Endothelial cell (in vitro differentiated cells): ENCODE data around the gene MALT1. TPM values are rescaled to one million over a fixed set of nuclear protein-coding genes. Genes with fewer than 3 reads are reported as not detected.
"Not testable (repeated sequence)": the region's sequence is repeated elsewhere in the genome, so short reads cannot be mapped to it uniquely, and the experiment has no call there.

Experiments
- DNase-seq: peaks from one replicate; pipeline ENCODE4 v3.0.0; 2021; ENCODE audit warnings: low spot score
- H3K27ac Mint-ChIP-seq: one replicate; pipeline ENCODE4 v1.8.0; 2021; ENCODE audit warnings: mixed read lengths, inconsistent platforms; ENCODE audit not compliant: unreplicated experiment
- H3K27me3 Mint-ChIP-seq: one replicate; pipeline ENCODE4 v1.8.0; 2021; ENCODE audit warnings: mild to moderate bottlenecking, moderate library complexity, mixed read lengths, inconsistent platforms; ENCODE audit not compliant: unreplicated experiment
- H3K36me3 Mint-ChIP-seq: one replicate; pipeline ENCODE4 v1.8.0; 2021; ENCODE audit warnings: mild to moderate bottlenecking, low read depth, mixed read lengths, inconsistent platforms; ENCODE audit not compliant: unreplicated experiment
- H3K4me1 Mint-ChIP-seq: one replicate; pipeline ENCODE4 v1.8.0; 2021; ENCODE audit warnings: mild to moderate bottlenecking, mixed read lengths, inconsistent platforms; ENCODE audit not compliant: unreplicated experiment
- H3K4me3 Mint-ChIP-seq: one replicate; pipeline ENCODE4 v1.8.0; 2021; ENCODE audit warnings: mild to moderate bottlenecking, mixed read lengths, inconsistent platforms; ENCODE audit not compliant: unreplicated experiment
- H3K9me3 Mint-ChIP-seq: one replicate; pipeline ENCODE4 v1.8.0; 2021; ENCODE audit warnings: mixed read lengths, inconsistent platforms; ENCODE audit not compliant: unreplicated experiment
- total RNA-seq: library from RNA; stranded (reverse); fragmentation: NEBNext Ultra II Directional; extraction: Animal tissue kit (Norgen Biotek cat#: 25700); gene quantifications from one replicate; pipeline ENCODE4 v1.2.1, GENCODE V29; 2021; ENCODE audit not compliant: unreplicated experiment
- TF ChIP-seq, protein P1 (sequence below): fragments of 200-600 bp; sonication (generic); IDR thresholded peaks from one replicate; pipeline ENCODE4 v1.5.0; 2021; ENCODE audit warnings: antibody characterized with exemption; ENCODE audit not compliant: unreplicated experiment

Gene MALT1
- total RNA-seq, 1 donor from 2014 or later: 17.3 TPM

DNA sequence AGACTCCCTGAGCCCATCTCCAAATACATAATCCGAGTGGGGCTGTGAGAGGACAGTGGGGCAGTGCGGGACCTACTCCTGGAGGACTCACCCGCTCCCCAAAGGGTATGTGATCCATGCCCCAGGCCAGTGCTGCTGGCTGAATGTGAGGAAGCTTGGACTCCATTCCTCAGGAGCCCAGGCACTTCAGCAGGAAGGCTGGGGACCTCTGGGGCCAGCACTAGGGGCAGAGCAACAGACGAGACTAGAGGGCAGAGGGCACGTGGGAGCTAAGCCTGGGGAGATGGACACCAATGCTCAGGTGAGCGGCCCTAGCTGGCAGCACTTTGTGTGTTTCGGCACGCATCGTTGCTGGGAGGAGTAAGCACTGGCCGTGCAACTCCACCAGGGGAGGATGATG is 84.9 kb downstream of the MALT1 start:
- peaks cover 4% of the 10 kb centered on the region for H3K27me3 Mint-ChIP-seq
- H3K9me3 Mint-ChIP-seq: no peaks in the 10 kb centered on the region
- H3K4me3 Mint-ChIP-seq: no peak overlapping the region
- TF ChIP-seq, protein P1, sequence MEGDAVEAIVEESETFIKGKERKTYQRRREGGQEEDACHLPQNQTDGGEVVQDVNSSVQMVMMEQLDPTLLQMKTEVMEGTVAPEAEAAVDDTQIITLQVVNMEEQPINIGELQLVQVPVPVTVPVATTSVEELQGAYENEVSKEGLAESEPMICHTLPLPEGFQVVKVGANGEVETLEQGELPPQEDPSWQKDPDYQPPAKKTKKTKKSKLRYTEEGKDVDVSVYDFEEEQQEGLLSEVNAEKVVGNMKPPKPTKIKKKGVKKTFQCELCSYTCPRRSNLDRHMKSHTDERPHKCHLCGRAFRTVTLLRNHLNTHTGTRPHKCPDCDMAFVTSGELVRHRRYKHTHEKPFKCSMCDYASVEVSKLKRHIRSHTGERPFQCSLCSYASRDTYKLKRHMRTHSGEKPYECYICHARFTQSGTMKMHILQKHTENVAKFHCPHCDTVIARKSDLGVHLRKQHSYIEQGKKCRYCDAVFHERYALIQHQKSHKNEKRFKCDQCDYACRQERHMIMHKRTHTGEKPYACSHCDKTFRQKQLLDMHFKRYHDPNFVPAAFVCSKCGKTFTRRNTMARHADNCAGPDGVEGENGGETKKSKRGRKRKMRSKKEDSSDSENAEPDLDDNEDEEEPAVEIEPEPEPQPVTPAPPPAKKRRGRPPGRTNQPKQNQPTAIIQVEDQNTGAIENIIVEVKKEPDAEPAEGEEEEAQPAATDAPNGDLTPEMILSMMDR: no peak
- no peak for DNase-seq
- no peaks in the 10 kb centered on the region for H3K4me1 Mint-ChIP-seq
- no peak overlapping the region for H3K27ac Mint-ChIP-seq
- H3K36me3 Mint-ChIP-seq: no peaks in the 10 kb centered on the region

GRCh38 chr18:58756596-58757240 is 85.5 kb downstream of the MALT1 start:
- DNase-seq: no peak
- Mint-ChIP-seq H3K36me3 (no peaks in the 10 kb centered on the region), H3K4me1 (no peaks in the 10 kb centered on the region), H3K27ac (no peak overlapping the region), H3K4me3 (no peak overlapping the region), H3K9me3 (no peaks in the 10 kb centered on the region), H3K27me3 (peaks cover 4% of the 10 kb centered on the region)
- TF ChIP-seq, protein P1: no peak

- not testable (repeated sequence) for H3K36me3 Mint-ChIP-seq
Observed at GRCh38 chr18:58757351-58757750, 86.1 kb downstream of the MALT1 start.

GRCh38 chr18:58758046-58758445 is 86.8 kb downstream of the MALT1 start:
- H3K4me1 Mint-ChIP-seq: no peaks in the 10 kb centered on the region
- no peaks in the 10 kb centered on the region for H3K36me3 Mint-ChIP-seq
- no peak overlapping the region for H3K27ac Mint-ChIP-seq
- TF ChIP-seq, protein P1: no peak
- DNase-seq: no peak
- H3K4me3 Mint-ChIP-seq: no peak overlapping the region
- H3K27me3 Mint-ChIP-seq: peaks cover 7% of the 10 kb centered on the region
- H3K9me3 Mint-ChIP-seq: no peaks in the 10 kb centered on the region

More at GRCh38 chr18:58757351-58757750, 86.1 kb downstream of the MALT1 start:
- not testable (repeated sequence) for H3K4me1 Mint-ChIP-seq, H3K9me3 Mint-ChIP-seq, H3K4me3 Mint-ChIP-seq, H3K27me3 Mint-ChIP-seq, H3K27ac Mint-ChIP-seq, DNase-seq

GRCh38 chr18:58758606-58759005 is 87.3 kb downstream of the MALT1 start:
- DNase-seq: no peak
- peaks cover 7% of the 10 kb centered on the region for H3K27me3 Mint-ChIP-seq
- H3K9me3 Mint-ChIP-seq: no peaks in the 10 kb centered on the region
- TF ChIP-seq, protein P1: no peak
- H3K36me3 Mint-ChIP-seq: no peaks in the 10 kb centered on the region
- H3K4me1 Mint-ChIP-seq: no peaks in the 10 kb centered on the region
- H3K4me3 Mint-ChIP-seq: no peak overlapping the region
- no peak overlapping the region for H3K27ac Mint-ChIP-seq
